ENCODE measurements around the gene FBL. TPM values are rescaled to one million over a fixed set of nuclear protein-coding genes. Genes with fewer than 3 reads are reported as not detected.
"Not testable (repeated sequence)": the region's sequence is repeated elsewhere in the genome, so short reads cannot be mapped to it uniquely, and the experiment has no call there.

The FBL gene
- total RNA-seq, 1 donor from 2014 or later, result 420 TPM

DNA sequence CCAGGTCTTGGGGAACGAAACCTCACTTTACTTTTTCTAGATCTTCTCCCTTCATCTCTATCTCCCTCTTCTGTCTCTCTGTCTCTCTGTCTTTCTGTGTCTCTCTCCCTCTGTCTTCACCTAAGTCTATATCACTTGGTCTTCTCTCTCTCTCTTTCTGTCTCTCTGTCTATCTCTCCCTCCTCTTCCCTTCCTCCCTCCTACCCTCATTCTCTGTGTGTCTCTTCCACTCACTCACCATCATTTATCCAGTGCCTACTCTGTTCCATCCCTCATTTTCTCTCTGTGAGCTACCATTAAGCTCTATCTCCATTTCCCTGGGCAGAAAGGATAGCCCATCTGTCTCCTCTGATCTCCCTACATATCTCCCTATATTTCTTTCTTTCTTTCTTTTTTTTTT lies 32.2 kb upstream of the FBL start:
- H3K9me3 Mint-ChIP-seq, result no peaks in the 10 kb centered on the region
- no peaks in the 10 kb centered on the region for H3K27me3 Mint-ChIP-seq
- H3K4me3 Mint-ChIP-seq, result no peak overlapping the region
- H3K4me1 Mint-ChIP-seq, result no peaks in the 10 kb centered on the region
- ChIA-PET POLR2A (interaction anchor here (0.7 to 1.4 kb wide), 2 partner anchors 92 to 119 kb away, joined by 5 to 24 read pairs; partner anchors contain the start of genes PSMC4 and ZNF546), CTCF (interaction anchor here (1.2 kb wide), 1 partner anchor 92 kb away, joined by 5 read pairs; the partner anchor contains the start of gene PSMC4)
- DNase-seq (no peak), ATAC-seq (ENCODE audit: low read depth) (no peak)
- intact Hi-C loops (cut with micrococcal nuclease), result no loop called here
- TF ChIP-seq, protein P1, sequence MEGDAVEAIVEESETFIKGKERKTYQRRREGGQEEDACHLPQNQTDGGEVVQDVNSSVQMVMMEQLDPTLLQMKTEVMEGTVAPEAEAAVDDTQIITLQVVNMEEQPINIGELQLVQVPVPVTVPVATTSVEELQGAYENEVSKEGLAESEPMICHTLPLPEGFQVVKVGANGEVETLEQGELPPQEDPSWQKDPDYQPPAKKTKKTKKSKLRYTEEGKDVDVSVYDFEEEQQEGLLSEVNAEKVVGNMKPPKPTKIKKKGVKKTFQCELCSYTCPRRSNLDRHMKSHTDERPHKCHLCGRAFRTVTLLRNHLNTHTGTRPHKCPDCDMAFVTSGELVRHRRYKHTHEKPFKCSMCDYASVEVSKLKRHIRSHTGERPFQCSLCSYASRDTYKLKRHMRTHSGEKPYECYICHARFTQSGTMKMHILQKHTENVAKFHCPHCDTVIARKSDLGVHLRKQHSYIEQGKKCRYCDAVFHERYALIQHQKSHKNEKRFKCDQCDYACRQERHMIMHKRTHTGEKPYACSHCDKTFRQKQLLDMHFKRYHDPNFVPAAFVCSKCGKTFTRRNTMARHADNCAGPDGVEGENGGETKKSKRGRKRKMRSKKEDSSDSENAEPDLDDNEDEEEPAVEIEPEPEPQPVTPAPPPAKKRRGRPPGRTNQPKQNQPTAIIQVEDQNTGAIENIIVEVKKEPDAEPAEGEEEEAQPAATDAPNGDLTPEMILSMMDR (IDR thresholded peaks at IDR 0.05), result no peak
- no peak overlapping the region for H3K27ac Mint-ChIP-seq
- H3K36me3 Mint-ChIP-seq (ENCODE audit: low read depth), result no peaks in the 10 kb centered on the region

DNA sequence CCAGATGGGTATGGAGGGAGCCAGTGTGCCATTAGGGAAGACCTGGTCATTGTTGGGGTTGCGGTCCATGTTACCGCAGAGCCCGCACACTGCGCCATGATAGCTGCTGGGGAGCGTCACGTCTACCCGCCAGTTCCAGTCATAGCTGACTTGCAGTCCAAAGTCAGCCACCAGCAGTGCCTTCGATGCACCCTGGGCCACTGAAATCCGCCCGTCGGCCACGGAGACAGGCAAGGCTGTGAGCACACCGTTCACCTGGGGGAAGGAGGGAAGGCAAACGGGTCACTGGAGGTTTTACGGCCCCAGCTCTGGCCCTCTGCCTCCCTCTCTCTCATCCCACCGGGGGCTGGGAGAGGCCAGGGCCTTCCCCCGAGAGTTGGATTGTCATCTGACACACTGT lies 31.8 kb upstream of the FBL start:
- H3K9me3 Mint-ChIP-seq; ATAC-seq (ENCODE audit: low read depth); H3K36me3 Mint-ChIP-seq (ENCODE audit: low read depth); H3K27ac Mint-ChIP-seq; H3K4me3 Mint-ChIP-seq; H3K4me1 Mint-ChIP-seq; H3K27me3 Mint-ChIP-seq; CTCF ChIA-PET; DNase-seq; intact Hi-C loops (cut with micrococcal nuclease): not testable (repeated sequence)
- POLR2A ChIA-PET, result interaction anchor here (0.7 to 1.4 kb wide), 2 partner anchors 93 to 119 kb away, joined by 5 to 24 read pairs; partner anchors contain the start of genes PSMC4 and ZNF546

DNA sequence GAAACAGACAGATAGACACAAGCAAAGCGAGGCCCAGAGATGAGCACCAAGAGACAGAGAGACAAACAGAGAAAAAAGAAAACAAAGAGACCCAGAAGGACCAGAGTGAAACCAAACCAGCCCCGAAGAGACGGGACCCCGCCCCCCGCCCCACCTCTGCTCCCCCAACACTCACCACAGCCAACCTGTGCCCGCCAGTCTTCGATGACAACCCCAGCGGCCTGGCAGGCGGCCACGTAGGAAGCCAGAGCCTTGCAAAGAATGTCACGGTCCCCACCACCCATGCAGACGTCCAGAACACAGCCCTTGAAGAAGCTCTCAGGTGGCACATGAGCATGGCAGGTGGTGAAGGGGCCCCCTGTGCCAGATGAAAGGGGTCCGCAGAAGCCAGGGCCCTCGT lies 31.3 kb upstream of the FBL start:
- H3K9me3 Mint-ChIP-seq; H3K4me1 Mint-ChIP-seq; intact Hi-C loops (cut with micrococcal nuclease); H3K27me3 Mint-ChIP-seq; H3K4me3 Mint-ChIP-seq; ATAC-seq (ENCODE audit: low read depth); H3K27ac Mint-ChIP-seq; CTCF ChIA-PET; H3K36me3 Mint-ChIP-seq (ENCODE audit: low read depth); DNase-seq; POLR2A ChIA-PET: not testable (repeated sequence)

DNA sequence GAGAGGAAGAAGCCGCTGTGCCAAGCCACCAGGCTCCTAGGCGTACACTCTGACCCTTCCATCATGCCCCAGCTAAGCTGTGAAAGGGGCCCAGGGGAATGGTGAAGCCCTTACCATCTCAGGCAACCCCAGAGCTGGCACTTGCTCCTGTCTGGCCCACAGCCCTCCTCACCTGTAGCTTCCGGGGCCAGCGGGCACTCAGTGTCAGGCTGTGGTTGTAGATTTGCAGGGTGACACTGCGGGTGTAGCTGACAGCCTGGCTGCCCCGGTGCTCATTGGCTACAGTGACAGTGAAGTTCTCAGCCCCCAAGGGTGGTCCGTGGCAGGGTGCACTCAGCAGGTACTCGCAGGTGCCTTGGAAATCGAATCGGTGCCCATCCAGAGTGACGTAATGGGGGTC lies 30.3 kb upstream of the FBL start:
- H3K9me3 Mint-ChIP-seq; POLR2A ChIA-PET; H3K4me3 Mint-ChIP-seq; H3K27ac Mint-ChIP-seq; CTCF ChIA-PET; ATAC-seq (ENCODE audit: low read depth); H3K27me3 Mint-ChIP-seq; H3K36me3 Mint-ChIP-seq (ENCODE audit: low read depth); intact Hi-C loops (cut with micrococcal nuclease); H3K4me1 Mint-ChIP-seq; DNase-seq: not testable (repeated sequence)

DNA sequence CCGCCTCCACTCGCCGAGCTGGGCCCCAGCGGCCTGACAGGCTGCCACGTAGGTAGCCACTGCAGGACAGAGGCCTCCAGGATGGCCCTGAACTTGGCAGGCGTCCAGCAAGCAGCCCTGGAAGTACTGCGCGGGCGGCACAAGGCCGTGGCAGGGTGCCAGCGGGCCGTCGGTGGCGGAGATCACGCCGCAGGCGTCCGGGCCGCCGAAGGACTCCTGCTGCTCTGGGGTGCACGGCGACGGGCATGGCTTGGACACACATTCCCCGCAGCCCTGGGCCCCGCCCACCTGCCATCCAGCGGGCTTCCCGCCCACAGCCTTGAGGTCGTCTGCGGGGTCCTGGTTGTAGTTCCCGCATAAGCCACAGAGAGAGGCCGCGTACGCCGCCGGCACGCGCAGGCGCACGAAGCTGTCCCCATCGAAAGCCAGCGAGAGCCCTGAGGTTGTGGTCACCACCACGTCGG lies 29.3 kb upstream of the FBL start:
- CTCF ChIA-PET; H3K27me3 Mint-ChIP-seq; intact Hi-C loops (cut with micrococcal nuclease); ATAC-seq (ENCODE audit: low read depth); H3K4me3 Mint-ChIP-seq; POLR2A ChIA-PET; H3K4me1 Mint-ChIP-seq; H3K36me3 Mint-ChIP-seq (ENCODE audit: low read depth); H3K9me3 Mint-ChIP-seq; DNase-seq; H3K27ac Mint-ChIP-seq: not testable (repeated sequence)

DNA sequence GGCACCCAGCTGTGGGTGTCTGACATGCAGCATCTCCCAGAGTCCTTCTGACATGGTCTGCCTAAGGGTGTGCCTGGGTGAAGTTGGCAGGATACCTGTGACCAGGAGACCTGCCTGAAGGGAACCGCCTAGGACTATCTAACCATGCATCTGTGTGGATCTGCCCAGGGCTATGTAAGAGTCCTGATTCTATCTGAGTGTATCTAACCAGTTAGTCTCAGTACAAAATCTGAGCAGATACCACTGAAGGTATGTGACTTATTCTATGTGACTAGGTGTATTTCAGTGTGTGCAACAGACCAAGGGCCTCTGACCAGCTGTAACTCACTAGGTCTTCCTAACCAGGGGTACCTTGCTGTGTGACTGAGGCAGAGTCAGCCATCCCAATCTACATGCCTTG lies 28.2 kb upstream of the FBL start:
- Mint-ChIP-seq H3K9me3 (no peaks in the 10 kb centered on the region), H3K36me3 (ENCODE audit: low read depth) (no peaks in the 10 kb centered on the region), H3K27ac (no peak overlapping the region), H3K4me3 (no peak overlapping the region), H3K4me1 (no peaks in the 10 kb centered on the region), H3K27me3 (no peaks in the 10 kb centered on the region)
- ChIA-PET CTCF (no interaction called here), POLR2A (no interaction called here)
- TF ChIP-seq, protein P1 (IDR thresholded peaks at IDR 0.05), result no peak
- intact Hi-C loops (cut with micrococcal nuclease), result no loop called here
- ATAC-seq (ENCODE audit: low read depth) (no peak), DNase-seq (no peak)

DNA sequence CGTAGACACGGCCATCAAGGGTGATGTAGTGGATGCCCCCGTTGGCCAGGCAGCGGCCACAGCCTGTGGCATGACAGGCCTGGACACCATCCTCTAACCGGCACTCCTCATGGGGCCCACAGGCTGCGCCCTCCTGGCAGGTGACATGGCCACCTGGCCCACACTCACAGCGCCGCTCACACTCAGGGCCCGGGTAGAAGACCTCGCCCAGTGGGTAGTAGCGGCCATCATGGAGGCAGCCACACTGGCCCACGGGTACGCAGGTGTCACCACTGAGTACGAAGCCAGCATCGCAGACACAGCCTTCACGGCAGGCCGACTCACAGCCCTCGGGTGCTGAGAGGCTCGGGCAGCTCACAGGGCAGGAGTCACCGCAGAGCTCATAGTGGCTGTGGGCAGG lies 27.2 kb upstream of the FBL start:
- POLR2A ChIA-PET, result no interaction called here
- DNase-seq (no peak), ATAC-seq (ENCODE audit: low read depth) (no peak)
- Mint-ChIP-seq H3K27me3 (no peaks in the 10 kb centered on the region), H3K4me3 (no peak overlapping the region), H3K4me1 (no peaks in the 10 kb centered on the region), H3K9me3 (no peaks in the 10 kb centered on the region), H3K27ac (no peak overlapping the region), H3K36me3 (ENCODE audit: low read depth) (no peaks in the 10 kb centered on the region)
- CTCF ChIA-PET, result no interaction called here
- TF ChIP-seq, protein P1 (IDR thresholded peaks at IDR 0.05), result no peak
- intact Hi-C loops (cut with micrococcal nuclease), result no loop called here
